GM12873 (cell line): ENCODE results near the gene COL13A1.

Experiments used
- TF ChIP-seq, protein P1 (sequence below): IDR thresholded peaks from 2 replicates; pipeline ENCODE4 v1.5.1; 2012; ENCODE audit warnings: low read depth, mild to moderate bottlenecking, moderate library complexity, low read length, control low read depth; ENCODE audit not compliant: insufficient read depth; ENCODE audit errors: missing control alignments

COL13A1 gene

DNA sequence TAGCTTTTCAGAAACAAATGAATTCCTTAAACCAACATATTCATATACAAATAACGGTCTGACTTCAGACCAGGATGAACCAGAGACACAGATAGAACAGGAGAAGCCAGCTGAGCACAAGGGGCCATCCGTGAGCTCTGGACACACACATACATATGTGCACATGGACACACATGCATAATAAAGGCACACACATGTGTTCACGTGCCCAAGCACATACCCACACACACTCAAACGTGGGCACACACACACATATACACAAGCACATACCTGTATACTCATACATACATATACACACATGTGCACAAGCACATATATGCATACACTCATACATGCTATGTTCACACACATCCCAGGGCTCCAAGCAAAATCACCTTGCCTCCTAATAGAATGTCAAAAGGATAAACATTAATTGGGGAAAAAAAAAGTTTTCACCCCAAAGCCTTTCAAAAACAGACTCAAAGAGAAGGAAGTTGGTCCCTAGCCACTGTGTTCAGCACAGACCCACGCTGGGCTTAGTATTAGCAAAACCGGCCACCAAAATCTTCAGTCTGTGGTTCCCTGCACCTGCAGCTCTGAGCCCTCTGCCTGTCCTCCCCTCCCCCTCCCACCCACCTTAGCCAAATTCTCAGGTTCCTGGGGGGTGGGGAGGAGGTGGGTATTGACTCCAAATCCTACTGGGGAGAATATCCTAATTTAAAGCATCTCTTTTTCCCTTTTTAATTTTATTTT is 150.5 kb downstream of the COL13A1 start:
- TF ChIP-seq, protein P1, sequence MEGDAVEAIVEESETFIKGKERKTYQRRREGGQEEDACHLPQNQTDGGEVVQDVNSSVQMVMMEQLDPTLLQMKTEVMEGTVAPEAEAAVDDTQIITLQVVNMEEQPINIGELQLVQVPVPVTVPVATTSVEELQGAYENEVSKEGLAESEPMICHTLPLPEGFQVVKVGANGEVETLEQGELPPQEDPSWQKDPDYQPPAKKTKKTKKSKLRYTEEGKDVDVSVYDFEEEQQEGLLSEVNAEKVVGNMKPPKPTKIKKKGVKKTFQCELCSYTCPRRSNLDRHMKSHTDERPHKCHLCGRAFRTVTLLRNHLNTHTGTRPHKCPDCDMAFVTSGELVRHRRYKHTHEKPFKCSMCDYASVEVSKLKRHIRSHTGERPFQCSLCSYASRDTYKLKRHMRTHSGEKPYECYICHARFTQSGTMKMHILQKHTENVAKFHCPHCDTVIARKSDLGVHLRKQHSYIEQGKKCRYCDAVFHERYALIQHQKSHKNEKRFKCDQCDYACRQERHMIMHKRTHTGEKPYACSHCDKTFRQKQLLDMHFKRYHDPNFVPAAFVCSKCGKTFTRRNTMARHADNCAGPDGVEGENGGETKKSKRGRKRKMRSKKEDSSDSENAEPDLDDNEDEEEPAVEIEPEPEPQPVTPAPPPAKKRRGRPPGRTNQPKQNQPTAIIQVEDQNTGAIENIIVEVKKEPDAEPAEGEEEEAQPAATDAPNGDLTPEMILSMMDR, result no peak

DNA sequence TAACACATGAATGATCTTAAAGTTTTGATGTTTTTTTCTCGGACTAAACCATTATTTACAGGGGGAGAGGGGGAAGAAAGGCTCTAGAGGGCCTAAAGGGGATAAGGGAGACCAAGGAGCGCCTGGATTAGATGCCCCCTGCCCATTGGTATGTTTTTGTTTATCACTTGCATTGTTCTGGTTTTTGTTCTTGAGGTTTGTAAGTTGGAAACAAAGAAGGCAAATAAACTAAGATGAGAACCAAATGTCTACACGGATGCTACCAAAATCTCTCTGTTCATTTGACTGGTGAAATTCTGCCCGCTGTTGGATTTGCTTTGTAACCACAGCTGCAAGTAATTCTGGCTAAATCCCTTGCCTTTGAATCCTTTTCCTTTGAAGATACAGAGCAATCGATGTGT is 151.1 kb downstream of the COL13A1 start:
- TF ChIP-seq, protein P1, result no peak

DNA sequence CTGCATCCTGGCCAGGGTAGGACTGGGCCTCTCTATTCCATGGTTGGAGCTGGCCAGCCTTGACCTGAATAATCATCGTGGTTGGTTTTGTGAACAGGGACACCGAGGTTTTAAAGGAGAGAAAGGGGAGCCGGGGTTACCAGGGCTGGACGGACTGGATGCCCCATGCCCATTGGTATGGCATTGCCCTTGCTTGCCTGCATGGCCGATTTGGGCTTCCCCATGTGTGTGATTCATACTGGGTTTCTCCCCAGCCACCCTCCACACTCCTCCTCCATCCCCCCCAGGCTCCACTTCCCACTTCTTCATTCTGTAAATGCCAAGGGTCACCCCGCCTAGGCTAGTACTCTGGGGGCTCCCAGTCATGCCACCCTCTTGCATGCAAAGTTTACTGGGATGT is 152.1 kb downstream of the COL13A1 start:
- TF ChIP-seq, protein P1, result no peak

DNA sequence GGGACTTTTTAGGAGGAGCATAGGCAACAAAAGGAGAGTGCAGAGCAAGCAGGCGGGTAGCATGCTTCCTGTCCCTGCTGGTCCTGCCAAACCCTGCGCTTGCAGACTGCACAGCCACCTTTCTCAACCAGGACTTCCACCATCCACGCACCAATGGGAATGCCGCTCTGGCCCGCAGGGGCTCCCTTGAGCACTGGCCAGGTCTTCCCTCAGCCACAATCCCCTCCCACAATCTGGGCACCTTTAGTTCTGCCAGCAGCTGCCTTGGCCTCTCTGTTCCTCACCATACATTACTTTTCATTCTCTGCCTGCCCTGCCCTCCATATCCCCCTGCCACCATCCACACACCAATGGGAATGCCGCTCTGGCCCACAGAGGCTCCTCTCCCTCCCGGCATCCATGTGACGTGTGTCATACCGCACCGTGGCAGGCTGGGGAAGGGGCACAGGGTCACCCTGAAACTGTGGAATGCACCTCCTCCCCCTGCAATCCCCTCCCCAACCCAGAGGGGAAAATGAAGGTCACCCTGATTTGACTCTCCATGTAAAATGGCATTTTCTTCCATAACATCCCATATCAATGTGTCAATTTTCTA is 153.6 kb downstream of the COL13A1 start:
- TF ChIP-seq, protein P1, result no peak

DNA sequence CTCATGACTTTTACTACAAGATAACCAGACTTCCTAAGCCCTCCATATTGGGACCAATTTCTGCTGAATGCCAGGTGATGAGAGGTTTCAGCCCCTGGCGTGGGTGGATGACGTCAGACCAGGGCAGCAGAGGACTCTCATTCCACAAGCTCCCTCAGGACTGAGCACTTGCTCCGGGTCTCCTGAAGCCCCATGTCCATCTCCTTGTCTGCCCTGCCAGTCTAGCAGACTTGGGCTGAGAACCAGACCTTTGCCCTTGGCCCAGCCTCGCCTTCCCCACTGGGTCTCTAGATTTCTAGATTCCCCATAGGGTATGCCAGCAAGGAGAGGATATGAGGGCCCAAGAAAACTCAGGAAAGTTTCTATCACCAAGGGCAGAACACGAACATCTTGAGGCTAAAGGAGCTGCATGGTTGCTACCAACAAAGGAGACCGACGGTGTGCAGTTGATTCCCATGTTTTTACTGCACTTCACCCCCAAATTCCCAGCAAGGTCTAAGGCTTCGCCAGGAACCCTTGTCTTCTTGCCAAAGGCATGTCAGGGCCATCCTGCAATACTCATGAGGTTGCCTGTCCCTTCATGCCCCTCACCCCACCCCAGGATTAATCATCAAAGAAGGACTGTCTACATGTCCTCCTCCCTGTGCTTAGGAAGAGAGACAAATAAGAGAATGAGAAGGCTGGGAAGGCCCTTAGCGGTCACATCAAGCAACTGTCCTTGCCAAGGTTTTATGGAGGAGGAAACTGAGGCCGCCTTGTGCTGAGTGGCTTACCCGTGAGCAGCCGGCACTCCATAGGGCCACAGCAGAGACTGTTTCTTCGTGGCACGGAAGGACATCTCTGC is 154.4 kb downstream of the COL13A1 start:
- TF ChIP-seq, protein P1, result no peak

DNA sequence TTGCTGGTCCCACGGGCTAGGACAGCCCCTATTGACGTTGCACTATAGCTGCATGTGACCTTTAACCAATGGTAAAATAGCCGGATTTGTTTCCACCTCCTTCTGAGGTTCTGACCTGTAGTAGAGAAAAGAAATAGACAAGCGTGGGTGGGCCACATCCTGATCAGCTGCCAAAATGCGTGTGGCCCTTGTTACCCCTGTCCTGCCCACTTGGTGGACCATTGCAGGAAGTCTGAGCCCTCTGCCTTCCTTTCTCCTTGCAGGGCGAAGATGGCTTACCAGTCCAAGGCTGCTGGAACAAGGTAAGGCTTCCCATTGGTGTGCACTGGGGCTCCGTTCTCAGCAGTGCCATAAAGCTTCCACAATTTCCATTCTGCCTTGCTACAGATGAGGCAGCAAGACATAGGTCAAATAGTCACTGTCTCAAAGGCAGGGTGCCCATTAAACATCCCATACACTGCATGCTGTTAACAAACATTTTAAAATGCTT is 155.1 kb downstream of the COL13A1 start:
- TF ChIP-seq, protein P1, result no peak
